OCI-LY7 (cell line): Measurements from ENCODE around the gene CCDC15. TPM values are rescaled to one million over a fixed set of nuclear protein-coding genes. Genes with fewer than 3 reads are reported as not detected.

ENCODE experiments used
- BruUV-seq: library from RNA; stranded (reverse); fragments of 400-500 nt; replicated peaks from 2 replicates; lab custom pipeline; 2021; lab: Mats Ljungman, UMichigan
- CTCF ChIA-PET: fragments of 300-600 bp; sonication (Branson Sonifier 250); formaldehyde crosslinking; loops from one replicate; lab custom pipeline; 2022; ENCODE audit warnings: antibody characterized with exemption; ENCODE audit not compliant: unreplicated experiment; lab: Charles Lee
- POLR2A ChIA-PET: fragments of 300-600 bp; sonication (Branson Sonifier 250); formaldehyde crosslinking; loops from one replicate; lab custom pipeline; 2022; ENCODE audit warnings: antibody characterized with exemption; lab: Charles Lee
- DNase-seq: peaks from one replicate; pipeline ENCODE4 v3.0.0-alpha.2; 2015; ENCODE audit warnings: low spot score
- H2AFZ ChIP-seq: fragments of 200-600 bp; sonication (generic), shearing (Covaris generic); 2 replicates; pipeline ENCODE4 v1.6.1; 2014; ENCODE audit warnings: mild to moderate bottlenecking, antibody characterized with exemption, low read length, moderate library complexity
- H3K27ac ChIP-seq: fragments of 200-600 bp; sonication (generic); 2 replicates; pipeline ENCODE4 v1.5.1; 2014; ENCODE audit warnings: mixed run types, low read depth, mild to moderate bottlenecking, moderate library complexity, low read length, inconsistent platforms; ENCODE audit not compliant: poor library complexity, severe bottlenecking
- H3K36me3 ChIP-seq: fragments of 200-600 bp; sonication (generic); 2 replicates; pipeline ENCODE4 v1.6.1; 2014; ENCODE audit warnings: mild to moderate bottlenecking, antibody characterized with exemption, low read length, moderate library complexity, mixed read lengths; ENCODE audit not compliant: insufficient read depth
- H3K4me1 ChIP-seq: fragments of 200-600 bp; sonication (generic); 2 replicates; pipeline ENCODE4 v1.5.1; 2014; ENCODE audit warnings: mild to moderate bottlenecking, low read length; ENCODE audit not compliant: insufficient read depth, poor library complexity, severe bottlenecking
- H3K4me2 ChIP-seq: fragments of 200-600 bp; sonication (generic); 2 replicates; pipeline ENCODE4 v1.6.1; 2014; ENCODE audit warnings: mild to moderate bottlenecking, low read length
- H3K4me3 ChIP-seq: fragments of 200-600 bp; sonication (generic); 2 replicates; pipeline ENCODE4 v1.5.1; 2014; ENCODE audit warnings: mild to moderate bottlenecking, low read depth, low read length; ENCODE audit not compliant: poor library complexity, severe bottlenecking
- H3K79me2 ChIP-seq: fragments of 200-600 bp; sonication (generic); 2 replicates; pipeline ENCODE4 v1.6.1; 2016; ENCODE audit warnings: low read depth, mild to moderate bottlenecking, low read length, moderate library complexity, mixed read lengths; ENCODE audit not compliant: insufficient read depth
- H3K9me2 ChIP-seq: fragments of 200-600 bp; sonication (generic); 2 replicates; pipeline ENCODE4 v1.6.1; 2016; ENCODE audit warnings: mild to moderate bottlenecking, low read length, mixed read lengths; ENCODE audit not compliant: insufficient read depth
- H3K9me3 ChIP-seq: fragments of 200-600 bp; sonication (generic); 2 replicates; pipeline ENCODE4 v1.6.1; 2014; ENCODE audit warnings: mild to moderate bottlenecking, mixed run types, low read length, mixed read lengths
- H4K20me1 ChIP-seq: fragments of 200-600 bp; sonication (generic); 2 replicates; pipeline ENCODE4 v1.6.1; 2014; ENCODE audit warnings: mild to moderate bottlenecking, antibody characterized with exemption, low read length, moderate library complexity, mixed read lengths; ENCODE audit not compliant: insufficient read depth
- CTCF ChIP-seq: fragments of 200-600 bp; sonication (generic); conservative IDR thresholded peaks from 2 replicates; pipeline ENCODE4 v1.5.1; 2014; ENCODE audit warnings: mild to moderate bottlenecking, antibody characterized with exemption, low read length, moderate library complexity, mixed read lengths
- EZH2phosphoT487 ChIP-seq: fragments of 200-600 bp; sonication (generic); IDR thresholded peaks from 2 replicates; pipeline ENCODE4 v1.6.1; 2018; ENCODE audit warnings: low read depth, borderline replicate concordance, mild to moderate bottlenecking, mixed run types, antibody characterized with exemption, low read length, moderate library complexity, mixed read lengths
- intact Hi-C: fragments of 100-400 bp; cut with micrococcal nuclease; formaldehyde crosslinking; loops from one replicate; pipeline ENCODE4 v1.10.0; 2022; ENCODE audit not compliant: unreplicated experiment
- total RNA-seq, 2 experiments: library from RNA; depleted of rRNA in 1 of 2; stranded (reverse); fragments of >200 nt in 1 of 2; shearing (Covaris generic) in 1 of 2; gene quantifications; 2 replicates each; pipeline ENCODE4 v1.2.3, GENCODE V29; 2014 to 2022

The CCDC15 gene
- total RNA-seq, 2 experiments from 2014 or later = 9.6 to 10.6 TPM

- DNase-seq = no peak
- no peaks in the 10 kb centered on the region for H4K20me1 ChIP-seq
- no peak overlapping the region for H3K4me3 ChIP-seq
- H2AFZ ChIP-seq = no peak overlapping the region
- H3K4me2 ChIP-seq = no peak overlapping the region
- intact Hi-C loops = no loop called here
- no peaks in the 10 kb centered on the region for H3K79me2 ChIP-seq
- H3K9me2 ChIP-seq = no peaks in the 10 kb centered on the region
- POLR2A ChIA-PET = interaction anchor here (0.5 to 1.6 kb wide), 3 partner anchors 28 to 1483 kb away, joined by 3 to 5 read pairs (median 4); no protein-coding TSS in a partner anchor
- CTCF ChIA-PET = interaction anchor here (0.6 to 1.9 kb wide), 2 partner anchors 12 to 318 kb away, joined by 4 read pairs; no protein-coding TSS in a partner anchor
- BruUV-seq = no TSS peak
- no peak overlapping the region for H3K27ac ChIP-seq
- no peaks in the 10 kb centered on the region for H3K9me3 ChIP-seq
- H3K4me1 ChIP-seq = peaks cover under 1% of the 10 kb centered on the region
- no peaks in the 10 kb centered on the region for H3K36me3 ChIP-seq
- no peak for TF ChIP-seq EZH2phosphoT487
Observed at GRCh38 chr11:125079151-125079877, 125.3 kb downstream of the CCDC15 start.

GRCh38 chr11:125079878-125080530 lies 126.0 kb downstream of the CCDC15 start:
- TF ChIP-seq CTCF (no peak), EZH2phosphoT487 (no peak)
- POLR2A ChIA-PET = interaction anchor here (0.5 to 1.3 kb wide), 3 partner anchors 31 to 1483 kb away, joined by 3 to 5 read pairs (median 5); partner anchors contain the start of gene TMEM218
- no peaks in the 10 kb centered on the region for H3K9me3 ChIP-seq
- no TSS peak for BruUV-seq
- CTCF ChIA-PET = interaction anchor here (1.9 kb wide), 1 partner anchor 11 kb away, joined by 4 read pairs; no protein-coding TSS in a partner anchor
- H3K4me1 ChIP-seq = no peaks in the 10 kb centered on the region
- H3K79me2 ChIP-seq = no peaks in the 10 kb centered on the region
- no peak overlapping the region for H2AFZ ChIP-seq
- DNase-seq = no peak
- H3K4me2 ChIP-seq = no peak overlapping the region
- no peak overlapping the region for H3K4me3 ChIP-seq
- no peaks in the 10 kb centered on the region for H3K9me2 ChIP-seq
- H4K20me1 ChIP-seq = no peaks in the 10 kb centered on the region
- no peak overlapping the region for H3K27ac ChIP-seq
- intact Hi-C loops = no loop called here
- no peaks in the 10 kb centered on the region for H3K36me3 ChIP-seq

GRCh38 chr11:125080531-125080911 lies 126.5 kb downstream of the CCDC15 start:
- Histone ChIP-seq H3K79me2 (no peaks in the 10 kb centered on the region), H3K36me3 (no peaks in the 10 kb centered on the region), H3K4me3 (no peak overlapping the region), H3K4me2 (no peak overlapping the region), H3K27ac (no peak overlapping the region), H4K20me1 (no peaks in the 10 kb centered on the region), H3K9me2 (no peaks in the 10 kb centered on the region), H3K9me3 (no peaks in the 10 kb centered on the region), H3K4me1 (no peaks in the 10 kb centered on the region), H2AFZ (no peak overlapping the region)
- intact Hi-C loops = no loop called here
- ChIA-PET CTCF (no interaction called here), POLR2A (interaction anchor here (0.6 to 1.3 kb wide), 3 partner anchors 30 to 244 kb away, joined by 3 to 5 read pairs (median 4); partner anchors contain the start of gene TMEM218)
- TF ChIP-seq EZH2phosphoT487 = no peak
- TF ChIP-seq CTCF = no peak
- DNase-seq = no peak
- no TSS peak for BruUV-seq
